HepG2 (cell line): ENCODE data around the gene ISY1. TPM values are rescaled to one million over a fixed set of nuclear protein-coding genes. Genes with fewer than 3 reads are reported as not detected.
A peak's percentile ranks its signal among the peaks of the same experiment; 100 is the strongest.

Experiments used
- BRCA1 ChIP-seq: sonication (generic); formaldehyde crosslinking; IDR thresholded peaks from 2 replicates; pipeline ENCODE4 v1.4.0; 2020; ENCODE audit warnings: missing genetic modification reagents
- CAMTA2 ChIP-seq: sonication (generic); formaldehyde crosslinking; IDR thresholded peaks from 2 replicates; pipeline ENCODE4 v1.4.0; 2020; ENCODE audit warnings: mild to moderate bottlenecking, missing genetic modification reagents, borderline replicate concordance
- FOXM1 ChIP-seq: sonication (generic); formaldehyde crosslinking; IDR thresholded peaks from 2 replicates; pipeline ENCODE4 v1.5.0; 2020; ENCODE audit warnings: missing genetic modification reagents
- HDAC6 ChIP-seq: fragments of 200-600 bp; sonication (generic); IDR thresholded peaks from 2 replicates; pipeline ENCODE4 v1.7.0; 2017; ENCODE audit warnings: mild to moderate bottlenecking, antibody characterized with exemption, low read length, low read depth
- HNRNPK ChIP-seq: fragments of 200-400 bp; formaldehyde crosslinking; IDR thresholded peaks from 2 replicates; pipeline ENCODE4 v1.6.1; 2018; ENCODE audit warnings: low read length, low read depth, moderate library complexity, mild to moderate bottlenecking; ENCODE audit not compliant: poor library complexity, severe bottlenecking
- HNRNPL ChIP-seq: fragments of 200-400 bp; formaldehyde crosslinking; IDR thresholded peaks from 2 replicates; pipeline ENCODE4 v1.6.1; 2017; ENCODE audit warnings: mild to moderate bottlenecking, low read depth, low read length
- KAT7 ChIP-seq: IDR thresholded peaks from 2 replicates; pipeline ENCODE4 v1.6.1; 2018; ENCODE audit warnings: borderline replicate concordance, missing compliant biosample characterization
- MAFF ChIP-seq: IDR thresholded peaks from 2 replicates; pipeline ENCODE4 v1.6.1; 2011; ENCODE audit warnings: low read depth, low read length, improper control_type of control experiment
- MLLT10 ChIP-seq: sonication (generic); formaldehyde crosslinking; IDR thresholded peaks from 2 replicates; pipeline ENCODE4 v1.4.0; 2020; ENCODE audit warnings: missing genetic modification reagents
- NFRKB ChIP-seq: fragments of 450-650 bp; IDR thresholded peaks from 2 replicates; pipeline ENCODE4 v1.6.1; 2017
- REPIN1 ChIP-seq: sonication (generic); formaldehyde crosslinking; IDR thresholded peaks from 2 replicates; pipeline ENCODE4 v1.8.0; 2022; ENCODE audit warnings: missing genetic modification reagents, low read depth, mild to moderate bottlenecking, borderline replicate concordance
- RFXANK ChIP-seq: IDR thresholded peaks from 2 replicates; pipeline ENCODE4 v1.6.1; 2016
- ZMAT3 ChIP-seq: sonication (generic); formaldehyde crosslinking; conservative IDR thresholded peaks from 2 replicates; pipeline ENCODE4 v1.7.0; 2021; ENCODE audit warnings: missing genetic modification reagents
- ZNF10 ChIP-seq: sonication (generic); formaldehyde crosslinking; IDR thresholded peaks from 2 replicates; pipeline ENCODE4 v1.4.0; 2020; ENCODE audit warnings: mild to moderate bottlenecking, low read depth, missing genetic modification reagents, borderline replicate concordance
- ZNF772 ChIP-seq: sonication (generic); formaldehyde crosslinking; IDR thresholded peaks from 2 replicates; pipeline ENCODE4 v1.5.0; 2020; ENCODE audit warnings: mild to moderate bottlenecking, missing genetic modification reagents
- ZNF775 ChIP-seq: sonication (generic); formaldehyde crosslinking; IDR thresholded peaks from 2 replicates; pipeline ENCODE4 v1.4.0; 2020; ENCODE audit warnings: missing genetic modification reagents, mild to moderate bottlenecking, moderate library complexity, borderline replicate concordance
- ZNF777 ChIP-seq: sonication (generic); formaldehyde crosslinking; IDR thresholded peaks from 2 replicates; pipeline ENCODE4 v1.4.0; 2020; ENCODE audit warnings: missing genetic modification reagents
- ZSCAN29 ChIP-seq: sonication (generic); formaldehyde crosslinking; conservative IDR thresholded peaks from 2 replicates; pipeline ENCODE4 v1.4.0; 2020; ENCODE audit warnings: mild to moderate bottlenecking, missing genetic modification reagents
- polyA plus RNA-seq, 8 experiments: library from polyadenylated mRNA; depleted of rRNA in 3 of 8; stranded (reverse) in 7 of 8; unstranded in 1 of 8; fragments of >200 nt; fragmentation: Illumina TruSeq in 4 of 8; extraction: Trizol in 4 of 8; gene quantifications; 2 replicates each; pipeline versions ENCODE4 v1.2.1 to v1.2.3, GENCODE V29; 2011 to 2016; ENCODE audit warnings: low read depth in 4 of 8, missing spikeins in 1 of 8, mixed read lengths in 1 of 8; ENCODE audit not compliant: insufficient read depth in 1 of 8
- total RNA-seq, 5 experiments: library from RNA; depleted of rRNA; stranded (reverse); fragments of >200 nt; fragmentation: Illumina TruSeq; extraction: Trizol; gene quantifications; 2 replicates each; pipeline ENCODE4 v1.2.3, GENCODE V29; 2016; ENCODE audit warnings: low read depth in 1 of 5
- TF ChIP-seq, protein P1 (sequence below): sonication (generic); formaldehyde crosslinking; IDR thresholded peaks from 2 replicates; pipeline ENCODE4 v1.4.0; 2020; ENCODE audit warnings: missing genetic modification reagents
- TF ChIP-seq, protein P2 (sequence below): sonication (generic); formaldehyde crosslinking; IDR thresholded peaks from 2 replicates; pipeline ENCODE4 v1.4.0; 2020; ENCODE audit warnings: missing genetic modification reagents, borderline replicate concordance
- TF ChIP-seq, protein P3 (sequence below): sonication (generic); formaldehyde crosslinking; IDR thresholded peaks from 2 replicates; pipeline ENCODE4 v1.5.0; 2020; ENCODE audit warnings: missing genetic modification reagents, mild to moderate bottlenecking, borderline replicate concordance
- TF ChIP-seq, protein P4 (sequence below): conservative IDR thresholded peaks from 2 replicates; pipeline ENCODE4 v1.6.1; 2018; ENCODE audit warnings: missing genetic modification reagents

ISY1 gene
- total and polyA plus RNA-seq, 2 of the 13 experiments (the other 11 are each of a cell fraction or from before 2014, with no cell fraction given) = 21.0 to 39.1 TPM

DNA sequence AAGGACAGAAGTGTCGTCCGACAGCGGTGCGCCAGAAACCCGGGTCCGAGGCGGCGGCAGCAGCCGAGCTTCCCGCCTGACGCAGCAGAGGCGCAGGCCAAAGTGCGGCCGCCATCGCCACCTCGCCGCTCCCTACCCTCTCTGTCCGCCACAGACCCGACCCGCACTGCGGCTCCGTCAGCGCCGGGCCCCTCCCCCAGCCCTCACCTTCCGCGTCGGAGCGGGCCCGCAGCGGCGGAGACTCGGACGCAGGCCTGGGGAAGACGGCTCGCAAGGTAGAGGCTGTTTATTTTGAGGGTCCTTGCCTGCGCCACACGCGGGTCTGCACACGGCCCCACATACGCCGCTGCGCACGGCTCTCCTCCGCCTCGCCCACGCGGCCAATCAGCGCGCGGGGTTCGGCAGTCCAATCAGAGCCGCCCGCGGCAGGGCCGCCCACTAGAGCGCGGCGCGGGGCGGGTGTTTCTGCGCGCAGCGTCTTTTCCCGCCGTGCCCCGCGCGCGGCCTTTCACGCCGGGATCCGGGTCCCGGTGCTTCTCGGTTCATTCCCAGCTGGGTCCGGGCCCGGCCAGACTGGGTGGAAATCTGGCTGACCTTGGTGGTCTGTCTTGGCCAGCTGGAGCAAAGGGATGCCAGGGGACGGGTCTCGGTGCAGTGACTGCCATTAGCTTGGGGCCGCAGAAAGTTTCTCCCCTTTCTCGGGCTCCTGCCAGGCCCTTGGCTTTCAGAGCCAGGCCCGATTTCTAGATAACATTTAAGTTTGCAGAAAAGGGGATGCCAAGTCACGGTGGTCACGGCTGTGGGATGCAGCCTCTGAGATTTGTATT lies 22.9 kb upstream of the ISY1 start, which contains the start of gene CNBP (continued):
- TF ChIP-seq, protein P1, sequence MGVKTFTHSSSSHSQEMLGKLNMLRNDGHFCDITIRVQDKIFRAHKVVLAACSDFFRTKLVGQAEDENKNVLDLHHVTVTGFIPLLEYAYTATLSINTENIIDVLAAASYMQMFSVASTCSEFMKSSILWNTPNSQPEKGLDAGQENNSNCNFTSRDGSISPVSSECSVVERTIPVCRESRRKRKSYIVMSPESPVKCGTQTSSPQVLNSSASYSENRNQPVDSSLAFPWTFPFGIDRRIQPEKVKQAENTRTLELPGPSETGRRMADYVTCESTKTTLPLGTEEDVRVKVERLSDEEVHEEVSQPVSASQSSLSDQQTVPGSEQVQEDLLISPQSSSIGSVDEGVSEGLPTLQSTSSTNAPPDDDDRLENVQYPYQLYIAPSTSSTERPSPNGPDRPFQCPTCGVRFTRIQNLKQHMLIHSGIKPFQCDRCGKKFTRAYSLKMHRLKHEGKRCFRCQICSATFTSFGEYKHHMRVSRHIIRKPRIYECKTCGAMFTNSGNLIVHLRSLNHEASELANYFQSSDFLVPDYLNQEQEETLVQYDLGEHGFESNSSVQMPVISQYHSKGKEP (CRISPR knock-in tag) = no peak
- no peak for TF ChIP-seq MLLT10
- peak; percentile 28; the same call in 1 of the 2 replicates for TF ChIP-seq BRCA1 (CRISPR knock-in tag)
- TF ChIP-seq CAMTA2 = peak; percentile 95
- TF ChIP-seq, protein P2, sequence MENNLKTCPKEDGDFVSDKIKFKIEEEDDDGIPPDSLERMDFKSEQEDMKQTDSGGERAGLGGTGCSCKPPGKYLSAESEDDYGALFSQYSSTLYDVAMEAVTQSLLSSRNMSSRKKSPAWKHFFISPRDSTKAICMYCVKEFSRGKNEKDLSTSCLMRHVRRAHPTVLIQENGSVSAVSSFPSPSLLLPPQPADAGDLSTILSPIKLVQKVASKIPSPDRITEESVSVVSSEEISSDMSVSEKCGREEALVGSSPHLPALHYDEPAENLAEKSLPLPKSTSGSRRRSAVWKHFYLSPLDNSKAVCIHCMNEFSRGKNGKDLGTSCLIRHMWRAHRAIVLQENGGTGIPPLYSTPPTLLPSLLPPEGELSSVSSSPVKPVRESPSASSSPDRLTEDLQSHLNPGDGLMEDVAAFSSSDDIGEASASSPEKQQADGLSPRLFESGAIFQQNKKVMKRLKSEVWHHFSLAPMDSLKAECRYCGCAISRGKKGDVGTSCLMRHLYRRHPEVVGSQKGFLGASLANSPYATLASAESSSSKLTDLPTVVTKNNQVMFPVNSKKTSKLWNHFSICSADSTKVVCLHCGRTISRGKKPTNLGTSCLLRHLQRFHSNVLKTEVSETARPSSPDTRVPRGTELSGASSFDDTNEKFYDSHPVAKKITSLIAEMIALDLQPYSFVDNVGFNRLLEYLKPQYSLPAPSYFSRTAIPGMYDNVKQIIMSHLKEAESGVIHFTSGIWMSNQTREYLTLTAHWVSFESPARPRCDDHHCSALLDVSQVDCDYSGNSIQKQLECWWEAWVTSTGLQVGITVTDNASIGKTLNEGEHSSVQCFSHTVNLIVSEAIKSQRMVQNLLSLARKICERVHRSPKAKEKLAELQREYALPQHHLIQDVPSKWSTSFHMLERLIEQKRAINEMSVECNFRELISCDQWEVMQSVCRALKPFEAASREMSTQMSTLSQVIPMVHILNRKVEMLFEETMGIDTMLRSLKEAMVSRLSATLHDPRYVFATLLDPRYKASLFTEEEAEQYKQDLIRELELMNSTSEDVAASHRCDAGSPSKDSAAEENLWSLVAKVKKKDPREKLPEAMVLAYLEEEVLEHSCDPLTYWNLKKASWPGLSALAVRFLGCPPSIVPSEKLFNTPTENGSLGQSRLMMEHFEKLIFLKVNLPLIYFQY = peak; percentile 73; the same call in 1 of the 2 replicates
- TF ChIP-seq, protein P3, sequence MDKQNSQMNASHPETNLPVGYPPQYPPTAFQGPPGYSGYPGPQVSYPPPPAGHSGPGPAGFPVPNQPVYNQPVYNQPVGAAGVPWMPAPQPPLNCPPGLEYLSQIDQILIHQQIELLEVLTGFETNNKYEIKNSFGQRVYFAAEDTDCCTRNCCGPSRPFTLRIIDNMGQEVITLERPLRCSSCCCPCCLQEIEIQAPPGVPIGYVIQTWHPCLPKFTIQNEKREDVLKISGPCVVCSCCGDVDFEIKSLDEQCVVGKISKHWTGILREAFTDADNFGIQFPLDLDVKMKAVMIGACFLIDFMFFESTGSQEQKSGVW (CRISPR knock-in tag) = peak; percentile 95; the same call in 1 of the 2 replicates
- TF ChIP-seq ZNF775 (CRISPR knock-in tag) = no peak
- TF ChIP-seq MAFF = no peak
- TF ChIP-seq ZSCAN29 (CRISPR knock-in tag) = no peak; the same call in 1 of the 2 replicates
- TF ChIP-seq ZMAT3 (CRISPR knock-in tag) = peak; percentile 82
- no peak for TF ChIP-seq NFRKB
- no peak for TF ChIP-seq ZNF10 (CRISPR knock-in tag)
- TF ChIP-seq KAT7 (CRISPR knock-in tag) = peak; percentile 71; the same call in 1 of the 2 replicates
- no peak; the same call in 1 of the 2 replicates for TF ChIP-seq ZNF777 (CRISPR knock-in tag)
- TF ChIP-seq ZNF772 (CRISPR knock-in tag) = peak; percentile 75; the same call in 1 of the 2 replicates
- TF ChIP-seq, protein P4, sequence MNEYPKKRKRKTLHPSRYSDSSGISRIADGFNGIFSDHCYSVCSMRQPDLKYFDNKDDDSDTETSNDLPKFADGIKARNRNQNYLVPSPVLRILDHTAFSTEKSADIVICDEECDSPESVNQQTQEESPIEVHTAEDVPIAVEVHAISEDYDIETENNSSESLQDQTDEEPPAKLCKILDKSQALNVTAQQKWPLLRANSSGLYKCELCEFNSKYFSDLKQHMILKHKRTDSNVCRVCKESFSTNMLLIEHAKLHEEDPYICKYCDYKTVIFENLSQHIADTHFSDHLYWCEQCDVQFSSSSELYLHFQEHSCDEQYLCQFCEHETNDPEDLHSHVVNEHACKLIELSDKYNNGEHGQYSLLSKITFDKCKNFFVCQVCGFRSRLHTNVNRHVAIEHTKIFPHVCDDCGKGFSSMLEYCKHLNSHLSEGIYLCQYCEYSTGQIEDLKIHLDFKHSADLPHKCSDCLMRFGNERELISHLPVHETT (CRISPR knock-in tag) = peak; percentile 83
- peak; percentile 81; the same call in 1 of the 2 replicates for TF ChIP-seq REPIN1 (CRISPR knock-in tag)
- TF ChIP-seq FOXM1 = 0 out of 2 replicates have a peak, but pooled peaks have one; percentile 66
- no peak for TF ChIP-seq HDAC6
- TF ChIP-seq HNRNPK = peak; percentile 33
- TF ChIP-seq HNRNPL = 0 out of 2 replicates have a peak, but pooled peaks have one; percentile 8
- TF ChIP-seq RFXANK (CRISPR knock-in tag) = peak; percentile 71; the same call in 1 of the 2 replicates
